ENCODE results near the gene MPZL1.

DNA sequence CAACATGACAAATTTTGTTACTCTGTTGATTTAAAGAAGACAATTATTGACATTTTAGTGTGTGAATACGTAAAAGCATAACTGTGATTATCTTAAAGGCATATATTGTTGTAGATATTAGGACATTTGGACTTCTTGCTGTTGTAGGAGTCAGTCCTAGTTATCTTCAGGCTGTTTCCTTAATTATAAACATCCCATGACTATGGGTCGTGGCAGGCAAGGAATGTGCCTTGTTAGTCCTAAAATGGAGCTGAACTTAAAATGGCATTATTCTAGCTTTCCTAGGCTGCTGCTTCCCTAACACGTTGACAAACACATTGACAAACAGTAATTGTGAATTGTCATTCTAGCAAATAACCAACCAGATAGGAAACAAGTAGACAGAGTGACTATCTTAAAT is 4.4 kb upstream of the MPZL1 start:
- TF ChIP-seq EP300 (IDR thresholded peaks at IDR 0.05) (no peak), POLR2AphosphoS5 (IDR thresholded peaks at IDR 0.05) (no peak), POLR2A (IDR thresholded peaks at IDR 0.05) (no peak)
